HG03039 (cell line): Measurements from ENCODE around the gene GLI2.

Experiments used
- ATAC-seq: cut with Tn5 transposase; IDR thresholded peaks from one replicate; pipeline ENCODE4 v1.9.1; 2021; ENCODE audit warnings: mild to moderate bottlenecking, moderate library complexity; ENCODE audit not compliant: unreplicated experiment

GLI2 gene

GRCh38 chr2:120754067-120754960 is 18.6 kb downstream of the GLI2 start:
- no peak for ATAC-seq

DNA sequence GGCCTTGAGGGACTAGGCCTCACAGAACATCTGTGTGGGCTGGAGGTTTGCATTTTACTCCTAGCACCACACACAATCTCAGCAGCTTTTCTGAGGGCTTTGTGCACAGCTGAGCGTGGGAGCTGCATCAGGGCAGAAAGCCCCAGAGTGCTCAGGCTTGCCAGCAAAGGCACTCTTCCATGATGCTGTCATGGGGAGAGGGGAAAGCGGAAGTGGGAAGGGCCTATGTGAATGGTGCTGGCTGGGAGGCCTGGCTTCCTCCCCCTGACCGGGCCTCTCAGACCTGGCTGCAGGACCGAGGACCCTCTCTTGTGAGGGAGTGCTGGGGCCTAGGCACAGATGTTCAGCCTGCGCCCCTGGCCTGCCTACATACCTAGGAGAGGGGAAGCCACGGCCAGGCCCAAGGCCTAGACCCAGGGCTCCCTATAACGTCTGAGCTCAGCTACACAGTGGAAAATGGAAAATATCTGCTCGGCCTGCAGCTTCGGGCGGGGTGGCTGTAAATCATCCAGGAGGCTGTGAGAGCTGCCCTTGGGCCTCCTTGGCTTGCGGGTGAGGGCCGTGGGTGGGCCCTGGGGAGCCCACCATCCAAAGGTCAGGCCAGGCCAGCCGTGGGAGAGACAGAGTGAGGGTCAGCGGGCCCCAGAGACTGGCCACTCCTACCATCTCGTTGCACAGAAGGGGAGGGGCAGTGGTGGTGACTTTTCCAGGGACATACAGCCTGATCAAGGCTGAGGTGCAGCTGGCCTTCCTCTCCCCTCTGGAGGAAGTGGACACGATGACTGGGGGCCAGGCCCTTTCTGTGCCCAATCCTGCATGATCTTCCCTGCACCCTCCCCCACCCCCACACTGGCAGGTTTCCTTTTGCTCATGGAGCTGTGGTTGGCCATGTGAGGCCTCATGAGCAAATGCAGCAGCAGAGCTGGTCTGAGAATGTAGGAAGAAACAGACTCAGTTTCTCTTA is 22.8 kb downstream of the GLI2 start:
- no peak for ATAC-seq

DNA sequence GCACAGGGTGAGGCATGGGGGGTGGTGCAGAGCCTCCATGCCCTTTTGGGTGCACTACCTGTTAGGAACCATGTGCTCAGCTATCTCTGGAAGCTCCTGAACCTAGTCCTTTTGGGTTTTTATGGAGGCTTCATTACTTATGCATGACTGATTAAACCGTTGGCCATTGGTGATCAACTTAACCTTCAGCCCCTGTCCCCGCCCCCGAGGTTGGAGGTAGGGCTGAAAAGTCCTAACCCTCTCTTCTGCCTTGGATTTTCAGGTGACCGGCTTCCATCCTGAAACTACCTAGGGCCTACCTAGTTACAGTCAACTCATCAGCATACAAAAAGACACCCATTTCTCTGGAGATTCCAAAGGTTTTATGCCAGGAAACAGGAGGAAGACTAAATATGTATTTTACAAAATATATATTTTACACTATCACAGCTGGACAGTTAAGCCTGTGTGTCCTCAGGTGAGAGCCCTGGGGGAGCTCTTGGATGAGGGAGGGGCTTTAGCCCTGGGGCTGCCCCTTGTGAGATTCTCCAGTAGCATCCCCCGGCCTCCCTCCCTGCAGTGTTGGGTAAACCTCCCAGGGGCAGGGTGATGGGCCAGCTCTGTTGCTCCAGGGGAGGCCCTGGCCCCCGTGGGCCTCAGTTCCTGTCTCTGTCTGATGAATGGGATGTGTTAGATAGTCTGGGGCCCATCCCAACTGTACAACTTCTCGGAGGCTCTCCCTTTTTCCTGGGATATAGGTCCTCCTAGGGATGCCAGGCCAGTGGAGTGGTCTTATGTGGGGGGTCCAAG is 24.1 kb downstream of the GLI2 start:
- ATAC-seq: no peak

GRCh38 chr2:120760446-120761135 is 24.9 kb downstream of the GLI2 start:
- no peak for ATAC-seq

- ATAC-seq: no peak
Measured at GRCh38 chr2:120761164-120761861, 25.6 kb downstream of the GLI2 start.

GRCh38 chr2:120761911-120762310 is 26.2 kb downstream of the GLI2 start:
- no peak for ATAC-seq

GRCh38 chr2:120762341-120763061 is 26.8 kb downstream of the GLI2 start:
- ATAC-seq: no peak

- ATAC-seq: no peak
Measured at GRCh38 chr2:120763508-120763907, 27.8 kb downstream of the GLI2 start.

GRCh38 chr2:120763931-120764330 is 28.3 kb downstream of the GLI2 start:
- ATAC-seq: no peak

DNA sequence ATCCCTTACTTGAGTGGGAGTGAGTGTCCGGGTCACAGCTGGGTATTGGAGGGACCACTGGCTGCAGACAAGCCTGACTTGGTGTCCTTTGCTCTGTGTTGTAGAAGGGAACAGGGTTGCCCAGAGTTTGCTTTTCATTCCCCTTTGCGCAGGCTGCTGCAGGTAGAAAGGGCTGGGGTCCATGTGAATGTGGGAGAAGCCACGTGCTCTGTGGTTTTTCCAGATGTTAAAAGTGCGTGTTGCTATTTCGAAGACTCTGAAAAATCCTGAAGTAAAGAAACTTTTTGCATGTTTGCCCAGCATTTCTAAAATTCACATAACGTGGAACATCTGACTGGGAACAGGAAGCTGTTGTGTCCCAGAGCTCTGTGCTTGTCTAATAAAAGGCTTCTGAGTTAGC is 28.8 kb downstream of the GLI2 start:
- ATAC-seq: no peak

DNA sequence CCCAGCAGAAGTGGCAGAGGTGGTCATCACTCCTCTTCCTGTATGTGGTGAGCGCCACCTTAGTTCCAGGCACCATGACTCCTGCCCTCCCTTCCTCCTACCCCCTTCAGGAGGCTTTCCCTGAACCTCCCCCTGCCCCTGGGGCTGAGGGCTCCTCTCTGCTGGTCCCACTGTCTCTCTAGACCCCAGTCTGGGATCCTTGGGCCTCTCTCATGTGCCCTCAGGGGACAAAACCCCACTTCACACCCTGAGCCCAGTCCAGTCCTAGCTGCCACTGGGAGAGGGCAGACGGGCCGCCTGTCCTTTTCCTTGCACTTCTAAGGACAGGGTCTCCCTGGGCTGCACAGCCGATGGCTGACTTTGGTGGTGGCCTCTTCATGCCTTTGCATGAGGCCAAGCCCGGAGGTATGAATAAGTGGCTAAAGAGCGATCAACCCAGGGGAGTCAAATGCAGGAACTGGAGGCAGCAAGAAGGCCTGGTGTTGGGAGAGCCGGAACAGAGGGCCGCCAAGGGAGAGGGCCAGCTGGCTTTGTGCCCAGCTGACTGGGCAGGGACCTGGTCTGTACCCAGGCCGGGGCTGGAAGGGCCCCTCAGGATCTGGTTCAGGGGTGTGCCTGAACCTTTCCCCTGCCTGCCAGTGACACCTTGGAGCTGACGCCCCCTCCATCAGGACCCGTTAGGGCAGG is 29.5 kb downstream of the GLI2 start:
- ATAC-seq: no peak

DNA sequence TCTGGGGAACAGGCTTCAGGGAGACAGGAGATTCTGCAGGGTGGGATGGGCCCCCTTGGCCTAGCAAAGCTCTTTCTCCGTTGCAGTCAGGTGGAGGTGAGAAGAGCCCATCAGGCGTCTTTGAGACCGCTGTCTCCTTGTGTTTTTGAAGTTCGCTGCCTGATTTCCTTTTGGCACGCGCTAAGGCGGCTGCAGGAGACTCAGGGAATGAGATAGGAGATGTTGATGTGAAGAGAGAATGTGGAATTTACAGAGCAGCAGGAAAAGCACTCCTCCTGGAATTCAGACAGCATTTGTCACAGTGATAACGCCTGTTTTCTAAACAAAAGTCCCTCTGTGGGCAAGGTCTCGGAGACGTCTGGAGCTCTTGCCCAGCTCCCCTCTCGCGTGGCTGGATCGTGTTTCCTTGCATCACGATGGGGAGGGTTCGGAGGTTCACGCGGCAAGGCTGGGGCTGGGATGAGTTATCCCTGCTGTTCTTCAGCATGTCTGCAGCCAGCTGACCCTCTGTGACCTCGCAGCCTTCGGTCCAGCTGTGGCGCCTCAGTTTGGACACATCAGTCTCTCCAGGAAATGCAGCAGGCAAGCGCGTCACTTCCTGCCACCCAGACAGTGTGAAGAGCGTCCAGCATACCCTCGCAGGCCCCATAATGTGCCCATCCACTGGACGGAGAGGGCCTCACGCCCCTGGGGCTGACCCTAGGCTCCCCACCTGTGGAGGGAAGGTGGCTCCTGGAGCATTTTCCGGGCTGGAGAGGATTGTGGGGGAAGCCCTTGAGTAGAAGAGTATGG is 30.2 kb downstream of the GLI2 start:
- no peak for ATAC-seq

- no peak for ATAC-seq
Measured at GRCh38 chr2:120766470-120767351, 31.0 kb downstream of the GLI2 start.

- no peak for ATAC-seq
Measured at GRCh38 chr2:120767486-120768005, 31.9 kb downstream of the GLI2 start.

- no peak for ATAC-seq
Measured at GRCh38 chr2:120768112-120769048, 32.7 kb downstream of the GLI2 start.
